ENCODE results near the gene PON3. TPM values are rescaled to one million over a fixed set of nuclear protein-coding genes. Genes with fewer than 3 reads are reported as not detected.

Gene PON3
- total RNA-seq, 1 experiment from 2014 or later: not detected

DNA sequence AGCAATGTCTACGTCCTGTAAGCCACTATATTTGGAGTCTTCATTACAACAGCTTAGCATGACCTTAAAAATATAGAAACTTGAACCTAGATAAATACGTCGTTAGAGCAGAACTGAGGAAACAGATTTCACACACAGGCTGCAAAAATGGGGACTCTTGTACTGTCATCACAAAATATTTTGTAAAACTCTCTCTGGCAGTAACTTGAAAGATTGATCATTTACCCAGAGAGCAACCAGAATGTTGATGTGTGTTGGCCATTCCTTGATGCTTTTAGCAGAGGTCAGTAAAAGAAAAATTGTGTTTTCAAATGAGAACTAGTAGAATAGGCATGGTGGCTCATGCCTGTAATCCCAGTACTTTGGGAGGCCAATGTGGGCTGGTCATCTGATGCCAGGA, 57.3 kb downstream of the PON3 start:
- no peak overlapping the region for H3T11ph ChIP-seq (ENCODE audit: low read length)
- H2BK15ac ChIP-seq (ENCODE audit: low read depth, low read length): no peak overlapping the region
- Mint-ChIP-seq H3K4me3 (no peak overlapping the region), H3K9me3 (peaks cover 0 to 3% of the 10 kb centered on the region in 2 experiments; a peak in 1 of 5 replicates), H3K36me3 (ENCODE audit: insufficient read depth in 1 of 3, low read depth in 3 of 3) (0 out of 7 replicates have a peak, but pooled peaks cover 0 to 1% (median 0%) of the 10 kb centered on the region in 3 experiments), H3K27me3 (ENCODE audit: low read depth) (no peaks in the 10 kb centered on the region), H3K4me1 (peaks cover 16% of the 10 kb centered on the region in 2 experiments), H3K27ac (no peak overlapping the region)
- no peak overlapping the region for H3K9ac ChIP-seq (ENCODE audit: extremely low read depth, insufficient read length, low read length)
- H2BK5ac ChIP-seq (ENCODE audit: insufficient read length, low read length): no peak overlapping the region
- no peak overlapping the region for H4K91ac ChIP-seq (ENCODE audit: insufficient read length, low read depth, low read length)
- no peak overlapping the region for H2BK12ac ChIP-seq (ENCODE audit: insufficient read length, low read depth, low read length)
- H3K18ac ChIP-seq (ENCODE audit: insufficient read length, low read depth, low read length): no peak overlapping the region
- no peaks in the 10 kb centered on the region for H3K79me1 ChIP-seq (ENCODE audit: insufficient read depth, low read depth, low read length, poor library complexity, severe bottlenecking)
- H3K9me3 ChIP-seq (ENCODE audit: control insufficient read depth, low read depth, low read length): no peaks in the 10 kb centered on the region
- TF ChIP-seq, protein P1, sequence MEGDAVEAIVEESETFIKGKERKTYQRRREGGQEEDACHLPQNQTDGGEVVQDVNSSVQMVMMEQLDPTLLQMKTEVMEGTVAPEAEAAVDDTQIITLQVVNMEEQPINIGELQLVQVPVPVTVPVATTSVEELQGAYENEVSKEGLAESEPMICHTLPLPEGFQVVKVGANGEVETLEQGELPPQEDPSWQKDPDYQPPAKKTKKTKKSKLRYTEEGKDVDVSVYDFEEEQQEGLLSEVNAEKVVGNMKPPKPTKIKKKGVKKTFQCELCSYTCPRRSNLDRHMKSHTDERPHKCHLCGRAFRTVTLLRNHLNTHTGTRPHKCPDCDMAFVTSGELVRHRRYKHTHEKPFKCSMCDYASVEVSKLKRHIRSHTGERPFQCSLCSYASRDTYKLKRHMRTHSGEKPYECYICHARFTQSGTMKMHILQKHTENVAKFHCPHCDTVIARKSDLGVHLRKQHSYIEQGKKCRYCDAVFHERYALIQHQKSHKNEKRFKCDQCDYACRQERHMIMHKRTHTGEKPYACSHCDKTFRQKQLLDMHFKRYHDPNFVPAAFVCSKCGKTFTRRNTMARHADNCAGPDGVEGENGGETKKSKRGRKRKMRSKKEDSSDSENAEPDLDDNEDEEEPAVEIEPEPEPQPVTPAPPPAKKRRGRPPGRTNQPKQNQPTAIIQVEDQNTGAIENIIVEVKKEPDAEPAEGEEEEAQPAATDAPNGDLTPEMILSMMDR (conservative IDR thresholded peaks at IDR 0.05): no peak
- no peak overlapping the region for H4K8ac ChIP-seq (replicated peaks; ENCODE audit: insufficient read length, low read depth, low read length)
- H2AFZ ChIP-seq (ENCODE audit: low read length): no peak overlapping the region
- H3K79me2 ChIP-seq (ENCODE audit: insufficient read depth, low read length): no peaks in the 10 kb centered on the region
- H2BK120ac ChIP-seq (ENCODE audit: low read depth, low read length, poor library complexity, severe bottlenecking): no peak overlapping the region
- DNase-seq: no peak
- H3K56ac ChIP-seq (ENCODE audit: insufficient read length, low read depth, low read length): no peak overlapping the region
- WGBS (ENCODE audit: extremely low coverage, insufficient read length, low lambda C conversion rate): no CpG with 5 or more reads among the region's 3 CpGs
- no peak overlapping the region for H2BK20ac ChIP-seq (ENCODE audit: low read depth, low read length, poor library complexity, severe bottlenecking)
- no peak overlapping the region for H3K23ac ChIP-seq (ENCODE audit: insufficient read length, low read depth, low read length)
- H3K27ac ChIP-seq (ENCODE audit: insufficient read length, low read depth, low read length): no peak overlapping the region
- H4K20me1 ChIP-seq (ENCODE audit: control insufficient read depth, insufficient read depth, insufficient read length): no peaks in the 10 kb centered on the region
- no peaks in the 10 kb centered on the region for H3K27me3 ChIP-seq (ENCODE audit: insufficient read depth, low read length)
- no peak overlapping the region for H4K5ac ChIP-seq (ENCODE audit: insufficient read length, low read depth, low read length)
- no peak overlapping the region for H3K4ac ChIP-seq (ENCODE audit: low read depth, low read length)
- no peak overlapping the region for H3K4me2 ChIP-seq (ENCODE audit: insufficient read depth, insufficient read length, low read length)
- peaks cover 9% of the 10 kb centered on the region for H3K4me1 ChIP-seq (ENCODE audit: insufficient read depth, low read length)
- H2AK5ac ChIP-seq (ENCODE audit: insufficient read length, low read length): no peak overlapping the region
- H3K14ac ChIP-seq (ENCODE audit: insufficient read depth, low read length): no peak overlapping the region
- H3K23me2 ChIP-seq (ENCODE audit: insufficient read length, low read depth, low read length, poor library complexity, severe bottlenecking): no peaks in the 10 kb centered on the region
